H1 (cell line): ENCODE measurements around the gene COL4A1. TPM values are rescaled to one million over a fixed set of nuclear protein-coding genes. Genes with fewer than 3 reads are reported as not detected.

Experiments used
- CTCF ChIA-PET: fragments of 300-600 bp; sonication (Branson Sonifier 250); formaldehyde crosslinking; loops from one replicate; lab custom pipeline; 2021; ENCODE audit not compliant: partially characterized antibody; lab: Charles Lee
- POLR2A ChIA-PET: fragments of 300-600 bp; sonication (Branson Sonifier 250); formaldehyde crosslinking; loops from one replicate; lab custom pipeline; 2021; ENCODE audit warnings: inconsistent platforms; ENCODE audit not compliant: partially characterized antibody; lab: Charles Lee
- DNase-seq, 2 experiments: peaks; one replicate each; pipeline versions ENCODE4 v3.0.0 to v3.0.0-alpha.2; 2010 to 2022; ENCODE audit warnings: low spot score in 2 of 2, low read depth in 1 of 2, mixed read lengths in 1 of 2
- FAIRE-seq: peaks from 2 replicates; lab custom pipeline; 2011; peaks lifted over from hg19 to GRCh38; lab: Jason Lieb, UNC
- H2AFZ ChIP-seq: 2 replicates; pipeline ENCODE4 v1.8.1; 2012; ENCODE audit warnings: low read length, inconsistent platforms
- H2AK5ac ChIP-seq: 2 replicates; pipeline ENCODE4 v1.6.1; 2013; ENCODE audit warnings: low read depth, low read length
- H2BK120ac ChIP-seq: replicated peaks from 2 replicates; pipeline ENCODE3; 2013; ENCODE audit warnings: low read depth, low read length, inconsistent platforms
- H2BK12ac ChIP-seq: 2 replicates; pipeline ENCODE4 v1.6.1; 2013; ENCODE audit warnings: low read depth, low read length
- H2BK15ac ChIP-seq: 2 replicates; pipeline ENCODE4 v1.6.1; 2013; ENCODE audit warnings: low read length
- H2BK20ac ChIP-seq: 2 replicates; pipeline ENCODE4 v1.6.1; 2013; ENCODE audit warnings: low read length
- H2BK5ac ChIP-seq: 2 replicates; pipeline ENCODE4 v1.6.1; 2013; ENCODE audit warnings: low read depth, low read length
- H3K14ac ChIP-seq: 2 replicates; pipeline ENCODE4 v1.6.1; 2013; ENCODE audit warnings: inconsistent platforms; ENCODE audit not compliant: insufficient read length
- H3K18ac ChIP-seq: 2 replicates; pipeline ENCODE4 v1.6.1; 2013; ENCODE audit warnings: low read length; ENCODE audit errors: extremely low read depth
- H3K23ac ChIP-seq: 2 replicates; pipeline ENCODE4 v1.6.1; 2013; ENCODE audit warnings: inconsistent platforms; ENCODE audit not compliant: insufficient read length
- H3K23me2 ChIP-seq: 2 replicates; pipeline ENCODE4 v1.6.1; 2013; ENCODE audit warnings: low read depth, low read length
- H3K27ac ChIP-seq: 2 replicates; pipeline ENCODE4 v1.6.1; 2011; ENCODE audit warnings: low read depth, low read length, inconsistent platforms
- H3K27me3 ChIP-seq, 4 experiments: replicated peaks in 1 of 4; 1 replicate in 1 of 4; 2 replicates in 3 of 4; pipeline versions ENCODE4 v1.6.1 to v1.8.1; 2011 to 2013; ENCODE audit warnings: low read length in 3 of 4, mild to moderate bottlenecking in 3 of 4, inconsistent platforms in 2 of 4, mixed read lengths in 2 of 4, moderate library complexity in 1 of 4; ENCODE audit not compliant: control insufficient read depth in 3 of 4, insufficient read depth in 3 of 4; ENCODE audit errors: extremely low read depth in 1 of 4
- H3K36me3 ChIP-seq, 4 experiments: 2 replicates each; pipeline versions ENCODE4 v1.6.1 to v1.8.1; 2011 to 2013; ENCODE audit warnings: mild to moderate bottlenecking in 4 of 4, low read length in 3 of 4, moderate library complexity in 2 of 4, control low read depth in 1 of 4, inconsistent platforms in 1 of 4; ENCODE audit not compliant: insufficient read depth in 4 of 4, control insufficient read depth in 2 of 4
- H3K4ac ChIP-seq: replicated peaks from 2 replicates; pipeline ENCODE3; 2013; ENCODE audit warnings: low read length, low read depth, mixed read lengths, inconsistent platforms; ENCODE audit not compliant: insufficient read length
- H3K4me1 ChIP-seq, 4 experiments: replicated peaks in 1 of 4; 1 replicate in 1 of 4; 2 replicates in 3 of 4; pipeline versions ENCODE4 v1.6.1 to v1.8.1; 2011 to 2013; ENCODE audit warnings: low read length in 3 of 4, inconsistent platforms in 2 of 4, mixed read lengths in 1 of 4; ENCODE audit not compliant: insufficient read depth in 4 of 4, control insufficient read depth in 3 of 4
- H3K4me2 ChIP-seq, 2 experiments: 2 replicates each; pipeline versions ENCODE4 v1.6.1 to v1.8.1; 2011 to 2013; ENCODE audit warnings: low read depth in 2 of 2, low read length in 2 of 2, control low read depth in 1 of 2, inconsistent platforms in 1 of 2, mild to moderate bottlenecking in 1 of 2; ENCODE audit not compliant: insufficient read depth in 1 of 2
- H3K4me3 ChIP-seq, 4 experiments: fragments of 200-600, 300-600 bp in 1 of 4; sonication (generic), shearing (Covaris generic), sonication (Bioruptor Twin) in 1 of 4; 2 replicates each; pipeline versions ENCODE4 v1.5.1 to v1.8.1; 2011 to 2016; ENCODE audit warnings: low read length in 4 of 4, low read depth in 3 of 4, control low read depth in 2 of 4, inconsistent platforms in 2 of 4, mild to moderate bottlenecking in 2 of 4, mixed read lengths in 1 of 4, moderate library complexity in 1 of 4; ENCODE audit not compliant: insufficient read depth in 2 of 4; ENCODE audit errors: extremely low read depth in 1 of 4
- H3K56ac ChIP-seq: replicated peaks from 2 replicates; pipeline ENCODE3; 2013; ENCODE audit warnings: low read depth, mild to moderate bottlenecking, mixed read lengths, low read length, inconsistent platforms; ENCODE audit not compliant: insufficient read length
- H3K79me1 ChIP-seq: 2 replicates; pipeline ENCODE4 v1.6.1; 2013; ENCODE audit warnings: low read depth, low read length, control low read depth
- H3K79me2 ChIP-seq, 2 experiments: 2 replicates each; pipeline versions ENCODE4 v1.6.1 to v1.8.1; 2012 to 2013; ENCODE audit warnings: low read length in 2 of 2, mild to moderate bottlenecking in 2 of 2, inconsistent platforms in 1 of 2; ENCODE audit not compliant: insufficient read depth in 2 of 2, control insufficient read depth in 1 of 2
- H3K9ac ChIP-seq, 4 experiments: replicated peaks in 1 of 4; 1 replicate in 1 of 4; 2 replicates in 3 of 4; pipeline versions ENCODE4 v1.6.1 to v1.8.1; 2011 to 2013; ENCODE audit warnings: low read depth in 3 of 4, low read length in 3 of 4, control low read depth in 2 of 4, mild to moderate bottlenecking in 2 of 4, moderate library complexity in 2 of 4, inconsistent platforms in 1 of 4; ENCODE audit errors: extremely low read depth in 1 of 4
- H3K9me3 ChIP-seq, 2 experiments: 2 replicates each; pipeline versions ENCODE4 v1.6.1 to v1.8.1; 2012 to 2013; ENCODE audit warnings: mild to moderate bottlenecking in 2 of 2, moderate library complexity in 2 of 2, control low read depth in 1 of 2, inconsistent platforms in 1 of 2, low read depth in 1 of 2, low read length in 1 of 2, mixed read lengths in 1 of 2; ENCODE audit not compliant: insufficient read depth in 2 of 2
- H4K20me1 ChIP-seq, 2 experiments: replicated peaks in 1 of 2; 2 replicates each; pipeline versions ENCODE3 to v1.8.1; 2011 to 2013; ENCODE audit warnings: inconsistent platforms in 2 of 2, low read length in 2 of 2, mild to moderate bottlenecking in 1 of 2; ENCODE audit not compliant: insufficient read depth in 2 of 2, control insufficient read depth in 1 of 2
- H4K5ac ChIP-seq: 2 replicates; pipeline ENCODE4 v1.6.1; 2013; ENCODE audit warnings: low read length, low read depth, mixed read lengths, inconsistent platforms; ENCODE audit not compliant: insufficient read length
- H4K8ac ChIP-seq: 2 replicates; pipeline ENCODE4 v1.8.0; 2013; ENCODE audit warnings: mild to moderate bottlenecking, moderate library complexity, low read length, inconsistent platforms; ENCODE audit not compliant: insufficient read depth; ENCODE audit errors: extremely low read depth
- H4K91ac ChIP-seq: replicated peaks from 2 replicates; pipeline ENCODE3; 2013; ENCODE audit warnings: low read length, mixed read lengths, inconsistent platforms; ENCODE audit not compliant: insufficient read length
- CREB1 ChIP-seq: IDR thresholded peaks from 2 replicates; pipeline ENCODE4 v1.6.1; 2012; ENCODE audit warnings: inconsistent platforms
- EGR1 ChIP-seq: IDR thresholded peaks from 2 replicates; pipeline ENCODE4 v1.6.1; 2011; ENCODE audit warnings: low read depth, low read length, borderline replicate concordance
- JUND ChIP-seq: IDR thresholded peaks from 2 replicates; pipeline ENCODE4 v1.6.1; 2011; ENCODE audit warnings: mild to moderate bottlenecking, improper control_type of control experiment, low read length
- KDM4A ChIP-seq: IDR thresholded peaks from one replicate; pipeline ENCODE4 v1.7.1; 2012; ENCODE audit warnings: low read depth, mild to moderate bottlenecking, moderate library complexity, low read length, inconsistent platforms; ENCODE audit not compliant: severe bottlenecking
- NRF1 ChIP-seq: IDR thresholded peaks from 2 replicates; pipeline ENCODE4 v1.6.1; 2011; ENCODE audit warnings: mild to moderate bottlenecking, low read depth, low read length, improper control_type of control experiment
- SRF ChIP-seq: IDR thresholded peaks from 2 replicates; pipeline ENCODE4 v1.6.1; 2011; ENCODE audit warnings: mild to moderate bottlenecking, low read depth, low read length, moderate library complexity
- ZNF274 ChIP-seq: IDR thresholded peaks from 2 replicates; pipeline ENCODE4 v1.7.0; 2012; ENCODE audit warnings: low read length, borderline replicate concordance; ENCODE audit errors: extremely low read depth
- WGBS, 2 experiments: shearing (Covaris generic) in 1 of 2; methylation state at CpG; one replicate each; pipeline versions ENCODE4 v1.1.6 to v1.1.7; 2013 to 2015; ENCODE audit warnings: low lambda C conversion rate in 2 of 2, mixed read lengths in 2 of 2, inconsistent platforms in 1 of 2, low coverage in 1 of 2, missing lambda C conversion rate in 1 of 2; ENCODE audit not compliant: insufficient replicate concordance in 2 of 2, insufficient coverage in 1 of 2, insufficient read length in 1 of 2; ENCODE audit errors: extremely low coverage in 1 of 2, missing lambda C conversion rate in 1 of 2; 5-methylcytosine and 5-hydroxymethylcytosine counted together
- polyA plus RNA-seq, 7 experiments: library from polyadenylated mRNA; depleted of rRNA in 3 of 7; stranded (reverse) in 5 of 7; unstranded in 2 of 7; fragments of >200 nt in 5 of 7; fragments of 200-250 nt in 2 of 7; gene quantifications; 1 replicate in 5 of 7; 2 replicates in 1 of 7; 4 replicates in 1 of 7; pipeline versions ENCODE4 v1.2.1 to v1.2.3, GENCODE V29; 2011 to 2013; ENCODE audit warnings: missing spikeins in 2 of 7, mixed read lengths in 2 of 7
- total RNA-seq: library from RNA; stranded (reverse); fragmentation: NEBNext Ultra II Directional; extraction: Animal tissue kit (Norgen Biotek cat#: 25700); gene quantifications from 2 replicates; pipeline ENCODE4 v1.2.1, GENCODE V29; 2021
- TF ChIP-seq, protein P1 (sequence below): IDR thresholded peaks from 2 replicates; pipeline ENCODE4 v1.6.1; 2012; ENCODE audit warnings: low read length, inconsistent platforms

Gene COL4A1
- total and polyA plus RNA-seq, 2 of the 8 experiments (the other 6 are each of a cell fraction or from before 2014, with no cell fraction given), result 30.7 to 82.0 TPM

DNA sequence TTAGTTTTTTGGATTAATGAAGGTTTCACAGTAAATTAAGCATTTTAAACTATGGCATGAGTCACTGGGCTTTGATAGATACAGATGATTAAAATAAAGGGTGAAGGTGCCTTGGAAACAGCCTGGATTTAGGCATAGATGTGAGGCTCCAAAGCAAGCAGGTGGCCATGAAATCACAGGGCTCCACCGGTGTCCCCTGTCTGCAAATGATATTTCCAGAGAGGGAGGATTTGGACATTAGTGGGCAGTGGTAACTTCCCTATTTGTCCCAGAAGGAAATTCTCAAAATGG, 127.2 kb downstream of the COL4A1 start:
- no peaks in the 10 kb centered on the region for H3K79me2 ChIP-seq
- H3K27me3 ChIP-seq, result no peaks in the 10 kb centered on the region
- H3K23me2 ChIP-seq, result no peaks in the 10 kb centered on the region
- no peak overlapping the region for H3K4me2 ChIP-seq
- ChIA-PET CTCF (interaction anchor here (1.6 kb wide), 1 partner anchor 10 kb away, joined by 7 read pairs; no protein-coding TSS in a partner anchor), POLR2A (no interaction called here)
- FAIRE-seq (no peak), DNase-seq (no peak)
- peaks cover 2 to 34% (median 23%) of the 10 kb centered on the region in 4 experiments; a peak in 7 of 8 replicates for H3K36me3 ChIP-seq
- H2AFZ ChIP-seq, result no peak overlapping the region
- no peak overlapping the region for H2AK5ac ChIP-seq
- H3K79me1 ChIP-seq, result no peaks in the 10 kb centered on the region
- H2BK12ac ChIP-seq, result no peak overlapping the region
- H4K5ac ChIP-seq, result no peak overlapping the region
- H3K27ac ChIP-seq, result no peak overlapping the region
- no peak overlapping the region for H4K91ac ChIP-seq
- H3K4me3 ChIP-seq, result no peak overlapping the region
- H3K9me3 ChIP-seq, result no peaks in the 10 kb centered on the region
- H3K14ac ChIP-seq, result no peak overlapping the region
- no peak overlapping the region for H2BK120ac ChIP-seq
- H2BK20ac ChIP-seq, result no peak overlapping the region
- H3K18ac ChIP-seq, result no peak overlapping the region
- H4K8ac ChIP-seq, result no peak overlapping the region
- peaks cover 0 to 3% (median 0%) of the 10 kb centered on the region in 4 experiments; a peak in 2 of 7 replicates for H3K4me1 ChIP-seq
- 93% methylated on average over 1 of the region's 1 CpG; no CpG with 5 or more reads in 1 of the 2 experiments for WGBS, 2 experiments
- H3K9ac ChIP-seq, result no peak overlapping the region
- no peak overlapping the region for H3K23ac ChIP-seq
- no peak overlapping the region for H2BK5ac ChIP-seq
- no peak overlapping the region for H2BK15ac ChIP-seq
- no peak overlapping the region for H3K4ac ChIP-seq
- no peak overlapping the region for H3K56ac ChIP-seq
- H4K20me1 ChIP-seq, result no peaks in the 10 kb centered on the region
- TF ChIP-seq KDM4A (no peak), SRF (no peak), NRF1 (no peak), EGR1 (no peak), ZNF274 (no peak), CREB1 (no peak), JUND (no peak)
- TF ChIP-seq, protein P1, sequence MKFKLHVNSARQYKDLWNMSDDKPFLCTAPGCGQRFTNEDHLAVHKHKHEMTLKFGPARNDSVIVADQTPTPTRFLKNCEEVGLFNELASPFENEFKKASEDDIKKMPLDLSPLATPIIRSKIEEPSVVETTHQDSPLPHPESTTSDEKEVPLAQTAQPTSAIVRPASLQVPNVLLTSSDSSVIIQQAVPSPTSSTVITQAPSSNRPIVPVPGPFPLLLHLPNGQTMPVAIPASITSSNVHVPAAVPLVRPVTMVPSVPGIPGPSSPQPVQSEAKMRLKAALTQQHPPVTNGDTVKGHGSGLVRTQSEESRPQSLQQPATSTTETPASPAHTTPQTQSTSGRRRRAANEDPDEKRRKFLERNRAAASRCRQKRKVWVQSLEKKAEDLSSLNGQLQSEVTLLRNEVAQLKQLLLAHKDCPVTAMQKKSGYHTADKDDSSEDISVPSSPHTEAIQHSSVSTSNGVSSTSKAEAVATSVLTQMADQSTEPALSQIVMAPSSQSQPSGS, result no peak
